ENCODE results near the gene MAK.

DNA sequence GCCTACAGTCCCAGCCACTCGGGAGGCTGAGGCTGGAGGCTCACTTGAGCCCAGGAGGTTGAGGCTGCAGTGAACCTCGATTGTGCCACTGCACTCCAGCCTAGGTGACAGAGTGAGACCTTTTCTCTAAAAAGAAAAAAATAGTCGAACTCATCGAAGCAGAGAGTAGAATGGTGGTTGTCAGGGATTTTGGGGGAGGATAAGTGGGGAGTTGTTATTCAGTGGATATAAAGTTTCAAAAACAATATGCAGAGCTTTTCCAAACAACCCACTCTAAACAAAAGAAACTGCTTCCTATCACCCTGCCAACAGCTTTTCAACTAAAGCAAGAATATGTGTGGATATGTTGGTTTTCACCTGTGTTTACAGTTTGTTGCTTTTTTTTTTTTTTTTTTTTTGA lies 11.6 kb upstream of the MAK start:
- TF ChIP-seq, protein P1, sequence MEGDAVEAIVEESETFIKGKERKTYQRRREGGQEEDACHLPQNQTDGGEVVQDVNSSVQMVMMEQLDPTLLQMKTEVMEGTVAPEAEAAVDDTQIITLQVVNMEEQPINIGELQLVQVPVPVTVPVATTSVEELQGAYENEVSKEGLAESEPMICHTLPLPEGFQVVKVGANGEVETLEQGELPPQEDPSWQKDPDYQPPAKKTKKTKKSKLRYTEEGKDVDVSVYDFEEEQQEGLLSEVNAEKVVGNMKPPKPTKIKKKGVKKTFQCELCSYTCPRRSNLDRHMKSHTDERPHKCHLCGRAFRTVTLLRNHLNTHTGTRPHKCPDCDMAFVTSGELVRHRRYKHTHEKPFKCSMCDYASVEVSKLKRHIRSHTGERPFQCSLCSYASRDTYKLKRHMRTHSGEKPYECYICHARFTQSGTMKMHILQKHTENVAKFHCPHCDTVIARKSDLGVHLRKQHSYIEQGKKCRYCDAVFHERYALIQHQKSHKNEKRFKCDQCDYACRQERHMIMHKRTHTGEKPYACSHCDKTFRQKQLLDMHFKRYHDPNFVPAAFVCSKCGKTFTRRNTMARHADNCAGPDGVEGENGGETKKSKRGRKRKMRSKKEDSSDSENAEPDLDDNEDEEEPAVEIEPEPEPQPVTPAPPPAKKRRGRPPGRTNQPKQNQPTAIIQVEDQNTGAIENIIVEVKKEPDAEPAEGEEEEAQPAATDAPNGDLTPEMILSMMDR (conservative IDR thresholded peaks at IDR 0.05; ENCODE audit: low read depth, low read length): no peak
- TF ChIP-seq EZH2 (IDR thresholded peaks at IDR 0.05; ENCODE audit: borderline replicate concordance, low read depth, low read length, poor library complexity, severe bottlenecking): no peak

Data from A673 (cell line).